Measurements from ENCODE around the gene ABCA12.

ABCA12 gene

DNA sequence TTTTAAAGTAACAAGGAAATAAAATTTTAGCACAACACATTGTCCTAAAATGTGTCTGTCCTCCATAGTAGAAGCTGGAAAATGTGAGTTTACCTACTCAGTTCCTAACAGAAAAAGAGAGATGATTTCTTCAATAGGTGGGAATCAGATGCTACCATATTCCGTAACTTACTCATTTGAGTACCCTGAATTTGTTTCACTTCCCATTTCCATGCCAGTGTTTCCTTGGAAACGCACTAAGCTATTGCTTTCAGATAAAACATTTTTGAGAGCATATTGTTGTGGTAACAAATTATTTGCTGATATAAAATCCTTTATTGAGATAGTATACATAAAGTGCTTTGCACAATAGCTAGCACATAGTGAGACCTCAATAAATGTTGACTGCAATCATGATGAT is 191.5 kb downstream of the ABCA12 start:
- DNase-seq, result no peak

- no peak for DNase-seq
Observed at GRCh38 chr2:214934006-214934405, 204.4 kb downstream of the ABCA12 start.

GRCh38 chr2:214904634-214905033 is 233.8 kb downstream of the ABCA12 start:
- no peak for DNase-seq

DNA sequence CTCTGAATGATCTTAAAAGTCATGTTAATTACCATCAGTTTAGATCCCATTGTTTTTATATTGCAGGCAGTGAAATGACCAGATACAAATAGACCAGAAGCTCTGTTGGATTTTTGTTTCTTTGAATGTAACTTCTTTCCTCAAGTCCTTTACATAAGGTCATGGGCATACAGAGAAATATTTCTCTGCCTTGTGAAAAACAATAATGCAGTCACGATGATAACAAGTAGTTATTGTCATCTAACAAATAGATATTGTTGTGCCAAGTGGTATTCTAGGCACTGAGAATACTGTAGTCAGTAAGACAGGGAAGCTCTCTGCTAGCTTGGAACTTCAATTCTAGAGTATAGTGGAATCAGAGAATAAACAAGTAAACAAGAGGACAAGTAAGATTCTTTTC is 234.2 kb downstream of the ABCA12 start:
- no peak for DNase-seq

DNA sequence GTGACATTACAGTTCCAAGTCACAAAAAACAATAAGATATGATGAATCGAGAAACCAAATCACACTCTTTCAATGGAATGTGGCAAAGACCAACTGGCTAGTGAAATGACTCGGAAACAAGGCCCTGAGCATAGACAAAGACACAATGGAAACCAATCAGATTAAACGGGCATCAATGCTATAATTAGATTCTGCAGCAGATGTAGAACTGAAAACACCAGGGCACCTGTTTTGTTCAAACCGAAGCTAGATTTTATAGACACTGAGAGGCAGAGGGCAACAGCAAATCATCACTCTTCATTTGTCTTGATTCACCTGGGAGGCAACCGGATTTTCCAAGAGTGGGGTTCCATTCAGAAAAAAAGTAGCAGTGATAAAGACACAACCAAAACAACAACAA is 236.1 kb downstream of the ABCA12 start:
- no peak for DNase-seq

DNA sequence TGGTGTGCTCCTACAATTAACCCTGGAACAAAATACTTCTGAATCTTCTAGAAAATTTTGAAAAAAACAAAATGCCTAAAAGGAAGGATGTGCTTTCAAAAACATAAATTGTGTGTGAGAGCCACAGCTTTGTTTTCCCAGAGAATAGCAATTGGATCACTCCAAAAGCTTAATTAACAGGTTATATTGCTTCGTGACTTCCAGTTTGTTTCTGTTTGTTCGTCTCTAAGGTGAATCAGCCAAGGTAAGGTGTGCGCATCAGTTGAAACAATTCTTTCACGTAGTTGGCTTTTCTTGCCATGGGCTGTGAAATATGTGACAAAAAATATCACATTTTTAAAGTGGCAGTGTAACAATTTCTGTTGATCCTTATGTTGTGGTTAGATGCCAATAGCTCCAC is 238.7 kb downstream of the ABCA12 start:
- no peak for DNase-seq

- DNase-seq, result no peak
Observed at GRCh38 chr2:214896274-214896673, 242.2 kb downstream of the ABCA12 start.

DNA sequence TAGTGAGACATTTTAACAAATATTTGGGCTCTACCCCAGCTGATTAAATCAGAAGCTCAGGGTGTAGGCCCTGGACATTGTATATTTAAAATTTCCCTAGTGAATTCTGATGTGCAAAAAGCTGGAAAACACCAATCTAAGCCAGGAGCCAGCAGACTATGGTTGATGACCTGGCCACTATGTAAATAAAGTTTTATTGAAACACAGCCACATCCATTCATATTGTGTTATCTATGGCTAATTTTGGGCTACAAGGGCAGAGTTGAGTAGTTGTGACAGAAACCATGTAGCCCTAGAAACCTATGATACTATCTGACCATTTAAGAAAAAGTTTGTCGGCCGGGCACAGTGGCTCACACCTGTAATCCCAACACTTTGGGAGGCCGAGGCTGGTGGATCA is 243.0 kb downstream of the ABCA12 start:
- no peak for DNase-seq

DNA sequence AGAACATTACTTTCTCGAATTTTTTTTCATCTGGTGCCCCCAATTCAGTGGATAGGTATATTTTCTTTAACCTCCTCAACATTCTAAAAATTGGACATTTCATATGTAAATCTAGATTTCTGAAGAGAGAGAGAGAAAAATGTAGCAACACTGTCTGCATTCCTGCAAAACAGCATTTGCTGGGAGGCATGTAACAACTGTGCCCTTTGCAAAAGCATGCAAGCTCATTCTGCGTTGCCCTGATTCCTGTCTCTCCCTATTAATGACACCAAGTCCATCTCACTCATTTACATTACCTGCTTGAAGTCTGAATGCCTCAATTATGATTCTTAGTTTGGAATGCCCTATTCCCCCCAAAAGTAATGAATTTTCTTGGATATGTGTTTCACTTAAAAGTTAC is 249.1 kb downstream of the ABCA12 start:
- no peak for DNase-seq

GRCh38 chr2:214881647-214882202 is 256.7 kb downstream of the ABCA12 start:
- no peak for DNase-seq

All from CD4-positive, alpha-beta T cell treated with Interleukin-10 for 1 hour (primary cell).